GM19099 (cell line): ENCODE data around the gene NELFB.

ENCODE experiments used
- POLR2A ChIP-seq: IDR thresholded peaks from 3 replicates; pipeline ENCODE4 v1.6.1; 2011; ENCODE audit warnings: low read depth; ENCODE audit not compliant: insufficient read length; ENCODE audit errors: extremely low read depth

The NELFB gene

DNA sequence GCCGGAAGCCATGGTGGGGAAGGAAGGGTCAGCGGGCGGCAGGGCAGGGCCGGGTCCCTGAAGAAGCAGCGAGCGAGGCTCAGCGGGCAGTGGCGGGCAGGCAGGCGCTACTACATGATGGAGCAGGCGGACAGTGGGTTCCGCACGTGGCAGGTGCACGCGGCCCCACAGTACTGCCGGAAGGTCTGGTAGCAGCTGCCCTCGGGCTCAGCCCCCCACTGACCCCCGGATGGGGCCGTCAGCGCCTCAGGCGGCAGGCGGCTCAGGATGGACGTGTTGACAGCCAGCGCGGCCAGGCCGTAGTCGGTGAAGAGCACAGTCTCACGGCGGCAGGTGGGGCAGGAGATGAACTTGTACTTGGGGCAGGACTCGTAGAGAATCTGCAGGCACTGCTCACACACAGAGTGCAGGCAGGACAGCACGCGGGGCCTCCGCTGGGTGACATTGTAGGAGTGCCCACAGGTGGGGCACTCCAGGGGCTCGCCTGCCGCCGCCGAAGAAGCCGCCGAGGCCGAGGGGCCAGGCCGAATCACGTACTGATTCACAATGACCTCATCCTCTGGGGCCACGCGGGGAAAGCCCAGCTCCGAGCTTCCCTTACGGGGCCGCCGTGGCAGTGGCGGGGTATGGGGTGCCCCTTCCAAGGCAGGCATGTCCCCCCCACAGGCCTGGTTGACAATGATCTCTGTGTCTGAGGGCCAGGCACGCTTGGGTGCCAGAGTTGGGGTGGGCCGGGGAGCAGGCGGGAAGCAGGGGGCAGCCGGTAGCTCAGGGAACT lies 34.6 kb upstream of the NELFB start:
- TF ChIP-seq POLR2A: no peak

- TF ChIP-seq POLR2A: no peak
Measured at GRCh38 chr9:137221095-137221505, 34.0 kb upstream of the NELFB start.

DNA sequence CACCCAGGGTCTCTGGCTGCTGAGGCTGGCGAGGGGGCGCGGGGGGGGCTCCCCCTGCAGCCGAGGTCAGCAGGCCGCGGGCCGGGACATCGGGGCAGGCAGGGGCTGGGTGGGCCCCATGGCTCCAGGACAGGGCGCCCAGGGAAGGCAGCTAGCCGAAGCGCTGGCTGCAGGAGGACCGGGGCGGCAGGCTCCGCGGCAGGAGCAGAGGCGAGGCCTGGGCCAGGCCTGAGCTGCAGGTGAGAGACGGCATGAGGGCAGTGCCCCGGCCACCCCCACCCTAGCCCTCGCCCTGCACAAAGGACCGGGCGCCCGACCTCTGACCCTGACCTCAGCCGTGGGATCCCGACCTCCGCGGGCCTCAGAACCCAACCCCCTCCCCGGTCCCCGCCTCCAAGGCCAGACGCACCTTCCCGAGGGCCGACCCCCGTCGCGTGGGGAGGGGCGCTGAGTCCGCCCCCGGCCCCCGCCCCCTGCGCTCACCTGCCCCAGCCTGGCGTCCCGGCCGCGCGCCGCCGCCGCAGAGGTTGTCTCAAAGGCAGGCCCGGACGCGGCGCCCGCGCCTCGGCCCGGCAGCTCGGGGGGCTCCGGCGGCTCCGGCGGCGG lies 33.5 kb upstream of the NELFB start:
- no peak for TF ChIP-seq POLR2A

- no peak for TF ChIP-seq POLR2A
Measured at GRCh38 chr9:137222190-137223077, 32.7 kb upstream of the NELFB start, which contains the start of gene RNF208. TSS of gene RNF208 (minus strand) at chr9:137222240. CDS start at chr9:137221212, 1,028 bp downstream.

DNA sequence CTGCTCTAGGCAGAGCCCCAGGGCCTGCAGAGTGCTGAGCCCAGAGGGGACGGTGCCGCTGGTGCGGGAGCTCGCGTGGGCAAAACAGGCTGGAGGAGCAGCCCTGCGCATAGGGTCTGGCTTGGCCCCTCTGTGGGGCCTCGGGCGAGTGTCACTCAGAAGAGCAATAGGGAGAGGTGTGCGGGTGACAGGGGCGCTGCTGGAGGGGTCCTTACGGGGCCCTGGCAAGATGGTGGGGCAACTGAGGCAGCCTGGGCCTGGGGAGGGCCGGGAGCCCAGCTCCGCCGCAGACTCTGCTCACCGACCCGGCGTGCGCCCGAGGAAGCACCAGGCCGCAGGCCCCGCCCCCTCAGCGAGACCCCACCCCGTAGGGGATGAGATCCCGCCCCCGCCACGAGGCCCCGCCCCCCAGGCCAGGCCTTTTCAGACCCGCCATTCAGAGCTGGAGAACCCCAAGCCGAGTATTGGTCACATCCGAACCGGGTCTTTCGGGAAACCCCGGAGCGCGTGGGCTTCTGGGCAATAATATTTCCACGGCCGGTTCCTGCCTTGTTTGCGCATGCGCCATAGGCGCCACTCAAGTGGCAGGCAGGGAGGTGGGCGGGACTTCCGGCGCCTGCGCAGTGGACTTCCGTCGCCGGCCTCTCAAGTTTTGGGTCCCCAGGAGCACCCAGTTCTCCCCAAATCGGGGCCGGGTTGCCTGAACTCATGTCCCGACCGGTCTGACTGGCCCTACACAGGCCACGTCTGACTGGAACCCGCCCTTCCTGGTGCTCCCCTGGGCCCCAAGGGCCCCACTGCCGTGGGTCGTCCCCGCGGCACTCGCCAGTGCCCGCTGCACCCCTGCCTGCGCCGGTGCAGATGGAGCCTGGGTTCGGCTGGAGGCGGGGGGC lies 31.8 kb upstream of the NELFB start:
- TF ChIP-seq POLR2A: peak; percentile 86

DNA sequence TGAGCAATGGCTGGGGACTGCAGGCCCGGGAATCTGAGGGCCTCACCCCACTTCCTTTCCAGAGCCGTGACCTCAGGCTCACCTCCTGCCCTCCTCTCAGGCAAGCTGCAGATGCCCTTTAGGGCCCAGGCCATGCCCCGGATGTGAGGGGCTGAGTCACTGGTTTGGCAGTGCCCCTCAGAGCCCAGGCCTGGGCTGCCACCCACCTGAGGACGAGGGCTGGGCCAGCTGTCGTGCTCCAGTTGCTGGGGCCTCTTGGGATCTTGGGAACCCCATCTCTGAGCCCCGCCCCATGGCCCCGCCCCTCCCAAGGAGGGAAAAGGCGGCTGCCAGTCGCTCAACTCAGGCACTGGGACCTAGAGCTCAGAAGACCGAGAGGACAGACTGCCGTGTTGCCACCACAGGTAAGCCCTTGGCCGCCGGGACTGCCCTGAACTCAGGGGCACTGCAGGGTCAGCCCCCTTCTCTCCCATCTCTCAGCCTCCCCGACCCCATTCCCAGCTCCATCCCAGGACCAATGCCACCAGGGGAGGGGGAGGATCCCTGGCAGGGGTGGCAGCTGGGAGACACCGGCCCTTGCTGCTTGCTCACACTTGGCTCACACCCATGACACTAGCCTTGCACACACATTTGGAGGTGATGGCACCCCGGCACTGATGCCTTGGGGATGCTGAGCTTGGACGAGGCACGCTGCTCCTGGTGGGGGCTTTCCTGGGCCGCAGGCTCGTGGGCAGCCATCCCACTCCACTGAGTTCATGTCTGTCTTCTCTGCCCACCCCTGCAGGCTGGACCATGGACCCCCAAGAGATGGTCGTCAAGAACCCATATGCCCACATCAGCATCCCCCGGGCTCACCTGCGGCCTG lies 30.1 kb upstream of the NELFB start, which contains the start of gene CYSRT1:
Gene CYSRT1 (plus strand): TSS at position 345 of the 865 bp plus-strand sequence. CDS start 448 bp downstream, at position 793.
- no peak for TF ChIP-seq POLR2A

DNA sequence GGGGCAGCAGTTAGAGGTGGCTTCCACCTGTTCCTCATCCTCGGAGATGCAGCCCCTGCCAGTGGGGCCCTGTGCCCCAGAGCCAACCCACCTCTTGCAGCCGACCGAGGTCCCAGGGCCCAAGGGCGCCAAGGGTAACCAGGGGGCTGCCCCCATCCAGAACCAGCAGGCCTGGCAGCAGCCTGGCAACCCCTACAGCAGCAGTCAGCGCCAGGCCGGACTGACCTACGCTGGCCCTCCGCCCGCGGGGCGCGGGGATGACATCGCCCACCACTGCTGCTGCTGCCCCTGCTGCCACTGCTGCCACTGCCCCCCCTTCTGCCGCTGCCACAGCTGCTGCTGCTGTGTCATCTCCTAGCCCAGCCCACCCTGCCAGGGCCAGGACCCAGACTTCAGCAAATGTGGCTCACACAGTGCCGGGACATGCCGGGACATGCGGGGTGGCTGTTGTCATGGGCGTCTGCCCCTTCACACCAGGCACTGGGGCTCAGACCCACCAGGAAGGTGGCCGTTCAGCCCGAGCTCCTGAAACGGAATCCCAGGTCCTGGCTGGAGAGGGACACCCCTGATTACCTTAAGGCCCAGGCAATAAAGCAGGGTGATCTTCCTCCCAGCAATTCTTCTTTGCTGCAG lies 29.3 kb upstream of the NELFB start:
- no peak for TF ChIP-seq POLR2A

GRCh38 chr9:137226338-137227053 lies 28.6 kb upstream of the NELFB start:
- no peak for TF ChIP-seq POLR2A

DNA sequence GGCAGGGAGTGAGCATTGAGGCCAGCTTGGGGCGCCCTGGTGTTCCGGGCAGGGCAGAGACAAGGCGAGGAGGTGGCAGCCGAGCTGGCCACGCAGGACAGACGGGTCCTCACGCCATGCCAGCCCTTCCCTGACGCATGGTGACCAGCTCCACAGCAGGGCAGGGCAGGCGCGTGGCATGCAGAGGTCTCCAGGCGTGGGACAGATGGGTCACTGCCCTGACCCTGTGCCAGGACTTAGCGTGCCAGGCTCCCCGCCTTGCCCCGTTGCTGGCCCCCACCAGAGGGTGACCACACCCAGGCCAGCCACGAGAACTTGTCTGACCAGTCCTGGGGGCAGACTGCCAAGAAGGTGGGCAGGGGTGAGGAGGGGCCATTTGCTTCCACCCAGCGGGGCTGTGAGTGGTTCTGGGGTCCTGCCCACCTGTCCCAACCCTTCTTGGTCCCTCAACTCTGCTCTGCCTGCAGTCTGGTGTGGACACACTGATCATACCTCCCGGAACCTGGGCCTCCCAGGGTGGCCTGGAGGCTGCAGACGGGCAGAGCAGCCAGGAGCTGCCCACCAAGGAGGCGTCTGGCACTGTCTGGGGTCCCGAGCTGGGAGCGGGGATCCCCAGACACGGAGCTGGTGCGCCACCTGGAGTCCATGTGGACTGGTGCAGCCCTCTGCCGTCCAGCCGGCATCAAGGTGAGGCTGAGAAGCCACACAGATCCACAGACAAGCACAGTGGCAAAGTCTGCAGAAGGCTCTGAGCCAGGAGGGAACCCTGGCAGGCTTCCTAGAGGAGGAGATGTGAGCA lies 27.9 kb upstream of the NELFB start, which contains the start of gene RNF224:
Gene RNF224 (plus strand): TSS at position 449 of the 799 bp plus-strand sequence. CDS start 834 bp downstream, outside the sequence.
- TF ChIP-seq POLR2A: no peak

DNA sequence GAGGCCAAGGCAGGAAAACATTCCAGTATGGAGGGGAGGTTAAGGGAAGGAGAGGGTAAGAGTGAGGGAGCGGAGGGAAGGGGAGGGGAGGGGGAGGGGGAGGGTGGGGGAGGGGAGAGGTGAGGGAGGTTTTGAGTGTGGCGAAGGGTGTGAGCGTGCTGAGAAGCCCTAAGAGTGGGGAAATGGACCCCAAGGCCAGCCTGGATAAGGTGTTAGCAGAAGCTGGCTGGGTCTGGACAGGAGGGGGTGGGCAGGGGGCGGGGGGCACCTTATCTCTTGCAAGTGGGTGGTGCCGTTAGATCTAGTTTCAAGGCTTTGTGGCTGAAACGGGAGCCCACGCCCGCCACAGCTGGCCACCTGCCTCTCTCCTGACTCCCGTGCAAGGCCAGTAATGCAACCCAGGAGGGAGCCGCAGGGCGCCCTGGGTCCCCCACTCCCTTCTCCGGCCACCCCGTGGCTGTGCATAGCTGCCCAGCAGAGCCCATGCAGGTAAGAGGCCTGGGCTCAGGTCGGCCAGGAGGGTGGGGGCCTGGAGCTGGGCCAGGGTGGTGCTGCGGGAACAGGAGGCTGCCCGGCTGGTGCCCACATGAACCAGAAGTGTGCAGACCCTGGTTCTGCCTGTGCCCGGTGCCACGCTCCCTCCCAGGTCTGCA lies 27.1 kb upstream of the NELFB start:
- no peak for TF ChIP-seq POLR2A

GRCh38 chr9:137228506-137228967 lies 26.6 kb upstream of the NELFB start:
- TF ChIP-seq POLR2A: no peak
